Endothelial cell of umbilical vein (primary cell): ENCODE results near the gene RGS17. TPM values are rescaled to one million over a fixed set of nuclear protein-coding genes. Genes with fewer than 3 reads are reported as not detected.

ENCODE experiments used
- BruUV-seq: library from RNA; stranded (reverse); fragments of 400-500 nt; replicated peaks from 2 replicates; lab custom pipeline; 2021; lab: Mats Ljungman, UMichigan
- CTCF ChIA-PET: fragments of 300-600, 350-600 bp; sonication (Branson Sonifier 250); formaldehyde crosslinking; loops from one replicate; lab custom pipeline; 2021; ENCODE audit warnings: antibody characterized with exemption, inconsistent platforms; lab: Charles Lee
- POLR2A ChIA-PET: fragments of 300-600, 350-600 bp; sonication (Branson Sonifier 250); formaldehyde crosslinking; loops from one replicate; lab custom pipeline; 2021; ENCODE audit warnings: antibody characterized with exemption, inconsistent platforms; lab: Charles Lee
- DNase-seq: peaks from one replicate; pipeline ENCODE4 v3.0.0-alpha.2; 2011; ENCODE audit warnings: low read depth, low spot score
- FAIRE-seq: peaks from 2 replicates; lab custom pipeline; 2011; peaks lifted over from hg19 to GRCh38; lab: Jason Lieb, UNC
- H2AFZ ChIP-seq: 2 replicates; pipeline ENCODE4 v1.6.0; 2012; ENCODE audit warnings: low read depth, low read length, control low read depth, inconsistent platforms
- H3K27ac ChIP-seq: 2 replicates; pipeline ENCODE4 v1.5.1; 2011; ENCODE audit warnings: low read depth, mild to moderate bottlenecking, control low read depth, low read length, moderate library complexity; ENCODE audit not compliant: insufficient read depth
- H3K27me3 ChIP-seq, 2 experiments: 2 replicates each; pipeline versions ENCODE4 v1.6.0 to v1.6.1; 2011; ENCODE audit warnings: low read length in 2 of 2, mixed read lengths in 1 of 2; ENCODE audit not compliant: control insufficient read depth in 2 of 2, insufficient read depth in 2 of 2
- H3K36me3 ChIP-seq, 2 experiments: 2 replicates in 1 of 2; 3 replicates in 1 of 2; pipeline ENCODE4 v1.5.1; 2011; ENCODE audit warnings: low read length in 2 of 2, mild to moderate bottlenecking in 1 of 2, moderate library complexity in 1 of 2; ENCODE audit not compliant: control insufficient read depth in 2 of 2, insufficient read depth in 2 of 2; ENCODE audit errors: extremely low read depth in 1 of 2
- H3K4me1 ChIP-seq: 3 replicates; pipeline ENCODE4 v1.5.1; 2011; ENCODE audit warnings: mild to moderate bottlenecking, low read length; ENCODE audit not compliant: control insufficient read depth, insufficient read depth; ENCODE audit errors: extremely low read depth
- H3K4me2 ChIP-seq: 2 replicates; pipeline ENCODE4 v1.6.1; 2011; ENCODE audit warnings: low read length, control low read depth, mixed read lengths; ENCODE audit not compliant: insufficient read depth
- H3K4me3 ChIP-seq, 3 experiments: fragments of 200-600 bp in 1 of 3; sonication (generic), shearing (Covaris generic) in 1 of 3; replicated peaks in 1 of 3; 2 replicates each; pipeline ENCODE4 v1.5.1; 2011 to 2016; ENCODE audit warnings: control low read depth in 3 of 3, low read length in 3 of 3, mild to moderate bottlenecking in 2 of 3, inconsistent platforms in 1 of 3, low read depth in 1 of 3, moderate library complexity in 1 of 3; ENCODE audit not compliant: insufficient read depth in 1 of 3
- H3K79me2 ChIP-seq: 2 replicates; pipeline ENCODE4 v1.6.0; 2012; ENCODE audit warnings: low read length, inconsistent platforms; ENCODE audit not compliant: control insufficient read depth, insufficient read depth
- H3K9ac ChIP-seq: replicated peaks from 2 replicates; pipeline ENCODE3; 2011; ENCODE audit warnings: low read length, control low read depth; ENCODE audit not compliant: insufficient read depth; ENCODE audit errors: extremely low read depth
- H3K9me1 ChIP-seq: replicated peaks from 3 replicates; pipeline ENCODE4 v1.6.0; 2011; ENCODE audit warnings: mild to moderate bottlenecking, low read length; ENCODE audit not compliant: control insufficient read depth, insufficient read depth; ENCODE audit errors: extremely low read depth
- H3K9me3 ChIP-seq: replicated peaks from 2 replicates; pipeline ENCODE4 v1.5.1; 2012; ENCODE audit warnings: low read length, inconsistent platforms; ENCODE audit not compliant: control insufficient read depth, insufficient read depth
- H4K20me1 ChIP-seq: replicated peaks from 2 replicates; pipeline ENCODE3; 2011; ENCODE audit warnings: mild to moderate bottlenecking, low read length; ENCODE audit not compliant: control insufficient read depth, insufficient read depth; ENCODE audit errors: extremely low read depth
- CTCF ChIP-seq, 2 donors: IDR thresholded peaks; 1 replicate in 1 of 2; 2 replicates in 1 of 2; pipeline ENCODE4 v1.5.1; 2011; ENCODE audit warnings: low read length in 2 of 2, mild to moderate bottlenecking in 2 of 2, moderate library complexity in 2 of 2, control low read depth in 1 of 2, inconsistent platforms in 1 of 2, low read depth in 1 of 2; ENCODE audit not compliant: insufficient read depth in 1 of 2; ENCODE audit errors: extremely low read depth in 1 of 2
- EZH2 ChIP-seq: IDR thresholded peaks from 2 replicates; pipeline ENCODE4 v1.6.1; 2012; ENCODE audit warnings: borderline replicate concordance, low read depth, mild to moderate bottlenecking, moderate library complexity, low read length, inconsistent platforms; ENCODE audit not compliant: severe bottlenecking
- FOS ChIP-seq: IDR thresholded peaks from 2 replicates; pipeline ENCODE4 v1.6.1; 2011; ENCODE audit warnings: mild to moderate bottlenecking, low read length, moderate library complexity, borderline replicate concordance; ENCODE audit not compliant: insufficient read depth
- GATA2 ChIP-seq: IDR thresholded peaks from 2 replicates; pipeline ENCODE4 v1.7.0; 2011; ENCODE audit warnings: low read depth, mild to moderate bottlenecking, moderate library complexity, mixed read lengths, low read length; ENCODE audit not compliant: insufficient read length, insufficient read depth
- JUN ChIP-seq: IDR thresholded peaks from 2 replicates; pipeline ENCODE4 v1.6.1; 2011; ENCODE audit warnings: borderline replicate concordance, low read depth; ENCODE audit not compliant: insufficient read length, insufficient read depth
- MAX ChIP-seq: IDR thresholded peaks from 2 replicates; pipeline ENCODE4 v1.6.1; 2011; ENCODE audit not compliant: insufficient read depth, insufficient read length
- MYC ChIP-seq: IDR thresholded peaks from one replicate; pipeline ENCODE4 v1.6.1; 2011; ENCODE audit warnings: mild to moderate bottlenecking, low read depth, low read length
- POLR2A ChIP-seq: IDR thresholded peaks from 2 replicates; pipeline ENCODE4 v1.6.1; 2012; ENCODE audit warnings: low read depth, mild to moderate bottlenecking, control low read depth, low read length
- POLR2AphosphoS5 ChIP-seq: IDR thresholded peaks from 2 replicates; pipeline ENCODE4 v1.6.1; 2012; ENCODE audit warnings: low read depth, mild to moderate bottlenecking, control low read depth, low read length, moderate library complexity; ENCODE audit not compliant: insufficient read depth
- dilution Hi-C: fragments of 300-500 bp; cut with MboI; formaldehyde crosslinking; loops from one replicate; pipeline ENCODE4 v1.15.0; 2019; ENCODE audit warnings: low sequenced_read_pairs; ENCODE audit not compliant: extremely low pct_ligation_motif_present
- intact Hi-C: fragments of 100-400 bp; cut with micrococcal nuclease; formaldehyde crosslinking; loops from one replicate; pipeline ENCODE4 v1.10.0; 2022
- polyA plus RNA-seq, 4 experiments: library from polyadenylated mRNA; depleted of rRNA in 3 of 4; stranded (reverse) in 3 of 4; unstranded in 1 of 4; fragments of >200 nt; gene quantifications; 2 replicates each; pipeline versions ENCODE4 v1.2.1 to v1.2.3, GENCODE V29; 2011 to 2012; ENCODE audit warnings: missing spikeins in 1 of 4
- total RNA-seq: library from RNA; stranded (reverse); gene quantifications from 2 replicates; pipeline ENCODE4 v1.2.3, GENCODE V29; 2021

Gene RGS17
- total and polyA plus RNA-seq, 2 donors (not counting 3 experiments of a cell fraction or from before 2014, with no cell fraction given): 0.40 to 1.1 TPM

GRCh38 chr6:153121311-153121710, 9.8 kb downstream of the RGS17 start:
- Histone ChIP-seq H4K20me1 (no peaks in the 10 kb centered on the region), H3K9me1 (no peaks in the 10 kb centered on the region), H3K36me3 (no peaks in the 10 kb centered on the region), H3K9ac (no peak overlapping the region), H3K27ac (no peak overlapping the region), H3K79me2 (no peaks in the 10 kb centered on the region), H3K9me3 (no peaks in the 10 kb centered on the region), H3K4me2 (no peak overlapping the region), H2AFZ (no peak overlapping the region), H3K4me1 (peaks cover 3% of the 10 kb centered on the region), H3K4me3 (no peak overlapping the region), H3K27me3 (peaks cover 0 to 1% of the 10 kb centered on the region in 2 experiments)
- BruUV-seq: no TSS peak
- FAIRE-seq (no peak), DNase-seq (no peak)
- POLR2A ChIA-PET: no interaction called here
- CTCF ChIA-PET: no interaction called here
- dilution Hi-C loops (no loop called here), intact Hi-C loops (no loop called here)
- TF ChIP-seq FOS (no peak), POLR2A (no peak), MAX (no peak), EZH2 (no peak), MYC (no peak), CTCF (IDR thresholded peaks at IDR 0.05; ENCODE audit: extremely low read depth in 1 of 2, insufficient read depth in 1 of 2, low read depth in 1 of 2, low read length in 2 of 2) (no peak), JUN (no peak), GATA2 (no peak), POLR2AphosphoS5 (no peak)
